Endothelial cell of umbilical vein (primary cell): ENCODE data around the gene CUBN. TPM values are rescaled to one million over a fixed set of nuclear protein-coding genes. Genes with fewer than 3 reads are reported as not detected.

ENCODE experiments used
- BruUV-seq: library from RNA; stranded (reverse); fragments of 400-500 nt; replicated peaks from 2 replicates; lab custom pipeline; 2021; lab: Mats Ljungman, UMichigan
- CTCF ChIA-PET: fragments of 300-600, 350-600 bp; sonication (Branson Sonifier 250); formaldehyde crosslinking; loops from one replicate; lab custom pipeline; 2021; ENCODE audit warnings: antibody characterized with exemption, inconsistent platforms; lab: Charles Lee
- POLR2A ChIA-PET: fragments of 300-600, 350-600 bp; sonication (Branson Sonifier 250); formaldehyde crosslinking; loops from one replicate; lab custom pipeline; 2021; ENCODE audit warnings: antibody characterized with exemption, inconsistent platforms; lab: Charles Lee
- DNase-seq: peaks from one replicate; pipeline ENCODE4 v3.0.0-alpha.2; 2011; ENCODE audit warnings: low read depth, low spot score
- FAIRE-seq: peaks from 2 replicates; lab custom pipeline; 2011; peaks lifted over from hg19 to GRCh38; lab: Jason Lieb, UNC
- H2AFZ ChIP-seq: 2 replicates; pipeline ENCODE4 v1.6.0; 2012; ENCODE audit warnings: low read depth, low read length, control low read depth, inconsistent platforms
- H3K27ac ChIP-seq: 2 replicates; pipeline ENCODE4 v1.5.1; 2011; ENCODE audit warnings: low read depth, mild to moderate bottlenecking, control low read depth, low read length, moderate library complexity; ENCODE audit not compliant: insufficient read depth
- H3K27me3 ChIP-seq, 2 experiments: 2 replicates each; pipeline versions ENCODE4 v1.6.0 to v1.6.1; 2011; ENCODE audit warnings: low read length in 2 of 2, mixed read lengths in 1 of 2; ENCODE audit not compliant: control insufficient read depth in 2 of 2, insufficient read depth in 2 of 2
- H3K36me3 ChIP-seq, 2 experiments: 2 replicates in 1 of 2; 3 replicates in 1 of 2; pipeline ENCODE4 v1.5.1; 2011; ENCODE audit warnings: low read length in 2 of 2, mild to moderate bottlenecking in 1 of 2, moderate library complexity in 1 of 2; ENCODE audit not compliant: control insufficient read depth in 2 of 2, insufficient read depth in 2 of 2; ENCODE audit errors: extremely low read depth in 1 of 2
- H3K4me1 ChIP-seq: 3 replicates; pipeline ENCODE4 v1.5.1; 2011; ENCODE audit warnings: mild to moderate bottlenecking, low read length; ENCODE audit not compliant: control insufficient read depth, insufficient read depth; ENCODE audit errors: extremely low read depth
- H3K4me2 ChIP-seq: 2 replicates; pipeline ENCODE4 v1.6.1; 2011; ENCODE audit warnings: low read length, control low read depth, mixed read lengths; ENCODE audit not compliant: insufficient read depth
- H3K4me3 ChIP-seq, 3 experiments: fragments of 200-600 bp in 1 of 3; sonication (generic), shearing (Covaris generic) in 1 of 3; replicated peaks in 1 of 3; 2 replicates each; pipeline ENCODE4 v1.5.1; 2011 to 2016; ENCODE audit warnings: control low read depth in 3 of 3, low read length in 3 of 3, mild to moderate bottlenecking in 2 of 3, inconsistent platforms in 1 of 3, low read depth in 1 of 3, moderate library complexity in 1 of 3; ENCODE audit not compliant: insufficient read depth in 1 of 3
- H3K79me2 ChIP-seq: 2 replicates; pipeline ENCODE4 v1.6.0; 2012; ENCODE audit warnings: low read length, inconsistent platforms; ENCODE audit not compliant: control insufficient read depth, insufficient read depth
- H3K9ac ChIP-seq: replicated peaks from 2 replicates; pipeline ENCODE3; 2011; ENCODE audit warnings: low read length, control low read depth; ENCODE audit not compliant: insufficient read depth; ENCODE audit errors: extremely low read depth
- H3K9me1 ChIP-seq: replicated peaks from 3 replicates; pipeline ENCODE4 v1.6.0; 2011; ENCODE audit warnings: mild to moderate bottlenecking, low read length; ENCODE audit not compliant: control insufficient read depth, insufficient read depth; ENCODE audit errors: extremely low read depth
- H3K9me3 ChIP-seq: replicated peaks from 2 replicates; pipeline ENCODE4 v1.5.1; 2012; ENCODE audit warnings: low read length, inconsistent platforms; ENCODE audit not compliant: control insufficient read depth, insufficient read depth
- H4K20me1 ChIP-seq: replicated peaks from 2 replicates; pipeline ENCODE3; 2011; ENCODE audit warnings: mild to moderate bottlenecking, low read length; ENCODE audit not compliant: control insufficient read depth, insufficient read depth; ENCODE audit errors: extremely low read depth
- CTCF ChIP-seq, 2 donors: IDR thresholded peaks; 1 replicate in 1 of 2; 2 replicates in 1 of 2; pipeline ENCODE4 v1.5.1; 2011; ENCODE audit warnings: low read length in 2 of 2, mild to moderate bottlenecking in 2 of 2, moderate library complexity in 2 of 2, control low read depth in 1 of 2, inconsistent platforms in 1 of 2, low read depth in 1 of 2; ENCODE audit not compliant: insufficient read depth in 1 of 2; ENCODE audit errors: extremely low read depth in 1 of 2
- EZH2 ChIP-seq: IDR thresholded peaks from 2 replicates; pipeline ENCODE4 v1.6.1; 2012; ENCODE audit warnings: borderline replicate concordance, low read depth, mild to moderate bottlenecking, moderate library complexity, low read length, inconsistent platforms; ENCODE audit not compliant: severe bottlenecking
- FOS ChIP-seq: IDR thresholded peaks from 2 replicates; pipeline ENCODE4 v1.6.1; 2011; ENCODE audit warnings: mild to moderate bottlenecking, low read length, moderate library complexity, borderline replicate concordance; ENCODE audit not compliant: insufficient read depth
- GATA2 ChIP-seq: IDR thresholded peaks from 2 replicates; pipeline ENCODE4 v1.7.0; 2011; ENCODE audit warnings: low read depth, mild to moderate bottlenecking, moderate library complexity, mixed read lengths, low read length; ENCODE audit not compliant: insufficient read length, insufficient read depth
- JUN ChIP-seq: IDR thresholded peaks from 2 replicates; pipeline ENCODE4 v1.6.1; 2011; ENCODE audit warnings: borderline replicate concordance, low read depth; ENCODE audit not compliant: insufficient read length, insufficient read depth
- MYC ChIP-seq: IDR thresholded peaks from one replicate; pipeline ENCODE4 v1.6.1; 2011; ENCODE audit warnings: mild to moderate bottlenecking, low read depth, low read length
- POLR2A ChIP-seq: IDR thresholded peaks from 2 replicates; pipeline ENCODE4 v1.6.1; 2012; ENCODE audit warnings: low read depth, mild to moderate bottlenecking, control low read depth, low read length
- POLR2AphosphoS5 ChIP-seq: IDR thresholded peaks from 2 replicates; pipeline ENCODE4 v1.6.1; 2012; ENCODE audit warnings: low read depth, mild to moderate bottlenecking, control low read depth, low read length, moderate library complexity; ENCODE audit not compliant: insufficient read depth
- dilution Hi-C: fragments of 300-500 bp; cut with MboI; formaldehyde crosslinking; loops from one replicate; pipeline ENCODE4 v1.15.0; 2019; ENCODE audit warnings: low sequenced_read_pairs; ENCODE audit not compliant: extremely low pct_ligation_motif_present
- intact Hi-C: fragments of 100-400 bp; cut with micrococcal nuclease; formaldehyde crosslinking; loops from one replicate; pipeline ENCODE4 v1.10.0; 2022
- polyA plus RNA-seq, 4 experiments: library from polyadenylated mRNA; depleted of rRNA in 3 of 4; stranded (reverse) in 3 of 4; unstranded in 1 of 4; fragments of >200 nt; gene quantifications; 2 replicates each; pipeline versions ENCODE4 v1.2.1 to v1.2.3, GENCODE V29; 2011 to 2012; ENCODE audit warnings: missing spikeins in 1 of 4
- total RNA-seq: library from RNA; stranded (reverse); gene quantifications from 2 replicates; pipeline ENCODE4 v1.2.3, GENCODE V29; 2021
- TF ChIP-seq, protein P1 (sequence below): IDR thresholded peaks from 2 replicates; pipeline ENCODE4 v1.6.1; 2011; ENCODE audit not compliant: insufficient read depth, insufficient read length

CUBN gene
- total and polyA plus RNA-seq, 2 donors (not counting 3 experiments of a cell fraction or from before 2014, with no cell fraction given), result 2.7 to 4.6 TPM

GRCh38 chr10:16848562-16849154, 281.0 kb downstream of the CUBN start:
- Histone ChIP-seq H3K9ac (no peak overlapping the region), H3K9me1 (no peaks in the 10 kb centered on the region), H3K27ac (no peak overlapping the region), H3K4me1 (peaks cover 4% of the 10 kb centered on the region), H4K20me1 (no peaks in the 10 kb centered on the region), H3K4me3 (no peak overlapping the region), H3K9me3 (no peaks in the 10 kb centered on the region), H3K36me3 (no peaks in the 10 kb centered on the region), H3K27me3 (no peaks in the 10 kb centered on the region), H3K79me2 (no peaks in the 10 kb centered on the region), H2AFZ (no peak overlapping the region), H3K4me2 (no peak overlapping the region)
- ChIA-PET CTCF (interaction anchor here (0.9 to 1.5 kb wide), 2 partner anchors 406 to 408 kb away, joined by 3 read pairs; no protein-coding TSS in a partner anchor), POLR2A (interaction anchor here (0.6 to 0.7 kb wide), 2 partner anchors 380 to 410 kb away, joined by 7 to 12 read pairs; no protein-coding TSS in a partner anchor)
- intact Hi-C loops, result no loop called here
- FAIRE-seq (no peak), DNase-seq (no peak)
- TF ChIP-seq JUN (no peak), EZH2 (no peak), MYC (no peak), GATA2 (no peak), FOS (no peak), POLR2AphosphoS5 (no peak), POLR2A (no peak), CTCF (IDR thresholded peaks at IDR 0.05; ENCODE audit: extremely low read depth in 1 of 2, insufficient read depth in 1 of 2, low read depth in 1 of 2, low read length in 2 of 2) (no peak)
- TF ChIP-seq, protein P1, sequence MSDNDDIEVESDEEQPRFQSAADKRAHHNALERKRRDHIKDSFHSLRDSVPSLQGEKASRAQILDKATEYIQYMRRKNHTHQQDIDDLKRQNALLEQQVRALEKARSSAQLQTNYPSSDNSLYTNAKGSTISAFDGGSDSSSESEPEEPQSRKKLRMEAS, result no peak
- BruUV-seq, result no TSS peak
- dilution Hi-C loops, result no loop called here
